ENCODE data around the gene ADAT1.
"Not testable (repeated sequence)": the region's sequence is repeated elsewhere in the genome, so short reads cannot be mapped to it uniquely, and the experiment has no call there.

Gene ADAT1

GRCh38 chr16:75620326-75621169, 2.5 kb downstream of the ADAT1 start:
- DNase-seq = no peak

- DNase-seq = no peak
Observed at GRCh38 chr16:75618780-75619179, 4.3 kb downstream of the ADAT1 start.

DNA sequence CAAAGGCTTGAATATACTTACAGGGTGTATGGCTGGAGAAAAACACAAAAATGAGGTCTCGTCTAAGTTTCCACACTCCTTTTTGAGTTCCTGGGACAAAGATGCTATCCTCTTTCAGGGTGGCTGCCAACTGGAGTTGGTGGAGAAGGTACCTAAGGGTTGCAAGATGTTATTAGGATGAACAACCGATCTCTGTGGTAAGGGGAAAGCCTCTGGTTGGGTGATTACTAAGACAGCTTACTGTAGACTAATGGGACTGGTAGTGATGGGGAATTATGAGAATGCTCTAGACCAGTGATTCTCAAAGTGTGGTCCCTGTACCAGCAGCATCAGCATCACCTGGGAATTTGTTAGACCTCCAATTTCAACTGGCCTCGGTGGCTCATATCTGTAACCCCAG, 6.0 kb downstream of the ADAT1 start:
- DNase-seq = no peak

GRCh38 chr16:75616521-75617010, 6.5 kb downstream of the ADAT1 start:
- no peak for DNase-seq

GRCh38 chr16:75615619-75616018, 7.5 kb downstream of the ADAT1 start:
- DNase-seq = no peak

DNA sequence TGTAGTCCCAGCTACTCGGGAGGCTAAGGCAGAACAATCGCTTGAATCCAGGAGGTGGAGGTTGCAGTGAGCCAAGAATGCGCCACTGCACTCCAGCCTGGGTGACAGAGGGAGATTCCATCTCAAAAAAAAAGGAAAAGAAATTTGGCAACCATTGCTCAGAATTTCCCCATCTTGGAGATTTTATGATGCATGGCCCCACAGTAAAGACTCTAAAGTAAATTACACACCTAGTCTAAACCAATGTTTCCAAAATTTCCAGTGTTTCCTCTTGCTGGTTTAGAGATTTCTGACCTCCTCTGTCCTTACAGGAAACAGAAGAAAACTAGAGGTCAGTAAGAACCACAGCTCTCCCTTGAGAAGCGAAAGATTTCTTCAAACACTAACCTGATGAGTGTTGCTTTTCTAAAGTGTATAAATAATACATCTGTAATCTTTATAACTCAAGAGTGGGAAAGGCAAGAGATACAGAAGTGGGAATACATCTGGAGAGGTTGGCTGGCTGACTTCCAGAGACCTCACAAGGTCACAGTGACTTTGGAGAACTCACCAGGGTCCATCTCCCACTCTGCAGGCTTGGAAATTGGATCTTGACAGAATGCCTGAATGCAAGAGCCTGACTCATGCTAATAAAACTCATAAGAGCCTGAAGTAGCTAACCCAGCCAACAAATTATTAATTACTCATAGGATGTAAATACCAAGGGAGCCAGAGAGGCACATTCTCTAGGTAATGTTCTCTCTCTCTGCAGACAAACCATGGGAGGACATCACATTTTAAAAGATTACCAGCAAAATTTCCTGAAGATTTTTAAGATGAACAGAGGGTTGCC, 8.8 kb downstream of the ADAT1 start:
- DNase-seq = peak; percentile 28

- no peak for DNase-seq
Observed at GRCh38 chr16:75606507-75606906, 16.6 kb downstream of the ADAT1 start.

GRCh38 chr16:75603241-75603640, 19.8 kb downstream of the ADAT1 start:
- DNase-seq = no peak

DNA sequence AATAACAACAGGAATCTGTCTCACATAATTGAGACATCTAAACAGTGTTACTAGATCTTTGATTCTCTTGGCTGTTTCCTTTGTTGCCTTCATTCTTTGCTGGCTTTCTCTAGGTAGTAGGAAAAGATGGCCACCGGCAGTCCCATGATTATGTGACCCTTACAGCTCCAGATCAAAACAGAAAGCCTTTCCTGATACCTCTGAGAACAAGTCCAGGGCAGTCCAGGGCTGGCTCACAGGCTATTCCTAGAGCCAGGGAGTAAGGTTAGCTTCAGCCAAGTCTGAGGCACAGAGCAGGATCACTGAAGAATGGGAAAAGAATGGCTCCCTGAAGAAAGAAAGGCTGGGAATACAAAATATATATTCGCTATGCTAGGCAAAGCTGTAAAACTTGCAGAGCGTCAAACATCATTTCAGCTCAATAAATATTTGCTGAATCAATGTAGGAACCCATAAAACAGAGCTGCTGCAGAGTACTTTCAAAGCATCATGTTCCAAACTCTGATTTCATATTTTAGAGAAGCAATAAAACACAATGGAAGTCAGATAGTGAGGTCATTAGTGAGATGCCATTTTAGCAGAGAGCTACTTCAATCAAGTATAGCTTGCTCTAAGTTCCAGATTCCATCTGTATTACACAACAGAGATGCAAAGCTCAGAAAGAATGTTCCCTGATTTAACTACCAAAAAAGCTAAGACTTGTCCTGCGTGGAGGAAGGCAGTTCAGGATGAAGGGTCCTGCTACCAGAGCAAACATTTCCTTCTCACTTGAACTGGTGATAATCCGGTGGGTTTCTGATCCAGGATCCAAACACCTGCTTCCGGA, 23.4 kb downstream of the ADAT1 start:
- DNase-seq = no peak

DNA sequence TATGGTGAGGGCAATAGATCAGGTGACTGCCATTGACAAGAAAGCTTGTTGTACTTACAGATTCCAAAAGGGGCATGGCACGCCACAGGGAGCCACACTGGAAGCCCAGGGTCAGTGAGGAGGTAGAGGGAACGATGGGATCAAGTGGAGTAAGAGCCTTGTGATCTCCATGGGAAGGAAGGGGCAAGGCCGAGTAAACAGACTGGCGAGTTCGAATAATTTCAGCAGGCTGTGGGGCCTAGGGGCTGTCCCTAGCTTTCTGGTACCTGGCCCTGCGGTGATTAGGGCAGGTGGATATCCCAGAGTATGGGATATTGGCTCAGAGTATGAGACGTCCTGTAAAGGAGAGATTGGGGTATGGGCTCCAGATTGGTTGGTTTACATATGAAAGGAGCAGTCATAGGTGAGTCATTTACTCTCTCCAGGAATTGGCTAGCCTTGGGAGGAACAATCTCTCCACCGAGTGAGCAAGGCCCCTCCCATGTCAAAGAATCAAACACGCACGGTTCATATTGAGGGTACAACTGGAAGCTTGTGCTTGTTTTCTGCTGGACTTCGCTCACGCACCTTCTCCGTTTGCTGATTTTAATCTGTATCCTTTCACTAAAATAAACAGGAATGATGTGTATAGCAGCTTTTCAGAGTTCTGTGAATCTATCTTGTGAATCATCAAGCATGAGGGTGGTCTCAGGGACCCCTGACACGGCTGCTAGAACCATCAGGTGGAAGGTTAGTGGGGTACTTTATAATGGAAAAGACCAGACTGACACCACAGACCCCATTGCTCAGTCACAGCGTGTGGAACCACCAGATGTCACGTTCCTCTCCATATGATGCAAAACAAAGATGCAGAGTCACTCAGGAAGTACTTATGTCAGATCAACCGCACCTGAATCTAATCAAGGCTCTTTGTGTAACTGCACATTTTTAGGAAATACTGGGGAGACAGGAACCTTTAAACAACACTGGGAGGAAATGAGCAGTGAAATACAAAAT, 29.0 kb downstream of the ADAT1 start:
- peak; percentile 37 for DNase-seq

GRCh38 chr16:75593308-75593707, 29.8 kb downstream of the ADAT1 start:
- DNase-seq = no peak

- DNase-seq = not testable (repeated sequence)
Observed at GRCh38 chr16:75591927-75592326, 31.2 kb downstream of the ADAT1 start.

GRCh38 chr16:75590920-75591843, 31.9 kb downstream of the ADAT1 start:
- DNase-seq = peak; percentile 37

- no peak for DNase-seq
Observed at GRCh38 chr16:75589306-75589705, 33.8 kb downstream of the ADAT1 start.

DNA sequence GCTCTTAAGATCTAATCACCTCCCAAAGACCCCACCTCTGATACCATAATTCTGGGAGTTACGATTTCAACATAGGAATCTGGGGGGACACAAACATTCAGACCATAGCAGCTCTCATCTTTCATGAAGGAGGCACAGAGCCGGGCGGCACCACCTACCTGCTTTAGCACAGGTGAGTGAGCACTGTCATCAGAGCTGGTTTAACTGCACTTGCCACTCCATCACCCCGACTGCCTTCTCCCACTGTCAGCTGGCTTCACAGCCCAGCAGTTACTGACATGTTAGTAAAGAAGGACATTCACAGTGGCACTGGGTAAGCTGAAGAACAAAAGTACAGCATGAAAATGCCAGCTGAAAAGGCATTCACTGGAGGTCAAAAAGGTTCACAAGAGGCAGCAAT, 34.4 kb downstream of the ADAT1 start:
- DNase-seq = no peak

- DNase-seq = no peak
Observed at GRCh38 chr16:75584108-75584507, 39.0 kb downstream of the ADAT1 start.

- no peak for DNase-seq
Observed at GRCh38 chr16:75579281-75579834, 43.7 kb downstream of the ADAT1 start.

GRCh38 chr16:75578725-75579124, 44.4 kb downstream of the ADAT1 start:
- DNase-seq = no peak

DNA sequence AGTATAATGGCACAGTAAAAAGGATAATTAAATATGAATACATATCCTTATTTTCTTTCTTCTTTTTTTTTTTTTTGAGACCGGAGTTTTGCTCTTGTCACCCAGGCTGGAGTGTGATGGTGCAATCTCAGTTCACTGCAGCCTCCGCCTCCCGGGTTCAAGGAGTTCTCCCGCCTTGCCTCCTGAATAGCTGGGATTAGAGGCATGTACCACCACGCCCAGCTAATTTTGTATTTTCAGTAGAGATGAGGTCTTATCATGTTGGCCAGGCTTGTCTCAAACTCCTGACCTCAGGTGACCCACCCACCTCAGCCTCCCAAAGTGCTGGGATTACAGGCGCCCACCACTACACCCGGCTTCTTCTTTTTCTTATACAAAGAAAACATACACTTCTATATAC, 44.9 kb downstream of the ADAT1 start:
- no peak for DNase-seq

- no peak for DNase-seq
Observed at GRCh38 chr16:75576384-75576811, 46.7 kb downstream of the ADAT1 start.
